GM23338 (cell line): ENCODE measurements around the gene SLC30A7. TPM values are rescaled to one million over a fixed set of nuclear protein-coding genes. Genes with fewer than 3 reads are reported as not detected.

Experiments
- ATAC-seq: fragments of 200-7000 bp; cut with Tn5 transposase; 3 replicates; pipeline ENCODE4 v1.9.1; 2020
- DNase-seq: peaks from one replicate; pipeline ENCODE4 v3.0.0-alpha.2; 2015; ENCODE audit warnings: low spot score
- H2AFZ ChIP-seq: fragments of 200-600 bp; sonication (generic); 2 replicates; pipeline ENCODE4 v1.8.0; 2016; ENCODE audit warnings: antibody characterized with exemption, mild to moderate bottlenecking, moderate library complexity
- H3F3A ChIP-seq: fragments of 200-600 bp; sonication (generic); replicated peaks from 2 replicates; pipeline ENCODE4 v1.8.0; 2017; ENCODE audit warnings: antibody characterized with exemption, mixed run types, low read depth
- H3K27ac ChIP-seq: fragments of 200-600 bp; sonication (generic); 2 replicates; pipeline ENCODE4 v1.6.1; 2016; ENCODE audit warnings: low read depth
- H3K27me3 ChIP-seq: fragments of 200-600 bp; sonication (generic); 2 replicates; pipeline ENCODE4 v1.8.0; 2016; ENCODE audit warnings: mild to moderate bottlenecking, mixed run types, moderate library complexity; ENCODE audit not compliant: insufficient read depth
- H3K36me3 ChIP-seq: fragments of 200-600 bp; sonication (generic); 2 replicates; pipeline ENCODE4 v1.8.0; 2016; ENCODE audit warnings: mild to moderate bottlenecking; ENCODE audit not compliant: insufficient read depth
- H3K4me1 ChIP-seq: fragments of 200-600 bp; sonication (generic); 2 replicates; pipeline ENCODE4 v1.8.0; 2016; ENCODE audit warnings: mild to moderate bottlenecking, moderate library complexity; ENCODE audit not compliant: insufficient read depth
- H3K4me2 ChIP-seq: fragments of 200-600 bp; sonication (generic); 2 replicates; pipeline ENCODE4 v1.7.1; 2017; ENCODE audit warnings: mixed run types
- H3K4me3 ChIP-seq: fragments of 200-600 bp; sonication (generic); 2 replicates; pipeline ENCODE4 v1.6.1; 2016; ENCODE audit warnings: mixed run types
- H3K79me2 ChIP-seq: fragments of 200-600 bp; sonication (generic); replicated peaks from 2 replicates; pipeline ENCODE4 v1.8.0; 2017; ENCODE audit warnings: mild to moderate bottlenecking; ENCODE audit not compliant: insufficient read depth
- H3K9me2 ChIP-seq: fragments of 200-600 bp; sonication (generic); 2 replicates; pipeline ENCODE4 v1.8.0; 2017; ENCODE audit not compliant: insufficient read depth
- H4K20me1 ChIP-seq: fragments of 200-600 bp; sonication (generic); replicated peaks from 2 replicates; pipeline ENCODE4 v1.8.0; 2017; ENCODE audit warnings: mild to moderate bottlenecking; ENCODE audit not compliant: insufficient read depth
- H3K27ac Mint-ChIP-seq: 2 replicates; pipeline ENCODE4 v1.8.0; 2020; ENCODE audit warnings: inconsistent platforms, mild to moderate bottlenecking, moderate library complexity, mixed read lengths
- H3K27me3 Mint-ChIP-seq: 3 replicates; pipeline ENCODE4 v1.8.0; 2022; ENCODE audit warnings: low read depth, mild to moderate bottlenecking, moderate library complexity, mixed read lengths, inconsistent platforms; ENCODE audit not compliant: insufficient read depth, poor library complexity
- H3K36me3 Mint-ChIP-seq: 3 replicates; pipeline ENCODE4 v1.8.0; 2021; ENCODE audit warnings: low read depth, mild to moderate bottlenecking, inconsistent platforms, moderate library complexity, mixed read lengths
- H3K4me1 Mint-ChIP-seq: 3 replicates; pipeline ENCODE4 v1.8.0; 2020; ENCODE audit warnings: mild to moderate bottlenecking, inconsistent platforms, mixed read lengths
- H3K4me3 Mint-ChIP-seq: 3 replicates; pipeline ENCODE4 v1.8.0; 2021; ENCODE audit warnings: moderate library complexity, mild to moderate bottlenecking, inconsistent platforms, mixed read lengths
- H3K9me3 Mint-ChIP-seq: 3 replicates; pipeline ENCODE4 v1.8.0; 2020; ENCODE audit warnings: moderate library complexity, mild to moderate bottlenecking, inconsistent platforms, mixed read lengths
- CREB1 ChIP-seq: fragments of 250-450 bp; sonication (Bioruptor Pico); IDR thresholded peaks from 2 replicates; pipeline ENCODE4 v1.5.0; 2020; ENCODE audit warnings: low read depth, mild to moderate bottlenecking, moderate library complexity
- CTCF ChIP-seq, 2 experiments: fragments of 200-600 bp in 1 of 2; sonication (generic) in 1 of 2; conservative IDR thresholded peaks; 2 replicates each; pipeline versions ENCODE4 v1.5.1 to v1.6.1; 2016 to 2017; ENCODE audit warnings: antibody characterized with exemption in 2 of 2, low read depth in 2 of 2, mild to moderate bottlenecking in 2 of 2, moderate library complexity in 1 of 2
- JUNB ChIP-seq: IDR thresholded peaks from one replicate; pipeline ENCODE4 v1.6.1; 2016; ENCODE audit warnings: antibody characterized with exemption; ENCODE audit not compliant: unreplicated experiment
- REST ChIP-seq: IDR thresholded peaks from one replicate; pipeline ENCODE4 v1.6.1; 2018; ENCODE audit warnings: antibody characterized with exemption; ENCODE audit not compliant: unreplicated experiment
- ZNF114 ChIP-seq: fragments of 250-450 bp; sonication (Bioruptor Pico); IDR thresholded peaks from 2 replicates; pipeline ENCODE4 v1.5.0; 2020; ENCODE audit warnings: mild to moderate bottlenecking, moderate library complexity
- ZNF331 ChIP-seq: fragments of 250-450 bp; sonication (Bioruptor Pico); IDR thresholded peaks from 2 replicates; pipeline ENCODE4 v1.5.0; 2020; ENCODE audit warnings: low read depth, mild to moderate bottlenecking, moderate library complexity
- ZNF462 ChIP-seq: fragments of 250-450 bp; sonication (Bioruptor Pico); IDR thresholded peaks from 2 replicates; pipeline ENCODE4 v1.5.0; 2020; ENCODE audit warnings: mild to moderate bottlenecking, moderate library complexity
- polyA plus RNA-seq: library from polyadenylated mRNA; unstranded; fragments of >200 nt; fragmentation: Nextera tagmentation; extraction: Ambion mirVana; gene quantifications from 2 replicates; pipeline ENCODE4 v1.2.1, GENCODE V29; 2016
- total RNA-seq: library from RNA; depleted of rRNA; stranded (reverse); fragments of >200 nt; shearing (Covaris generic); gene quantifications from 2 replicates; pipeline ENCODE4 v1.2.3, GENCODE V29; 2014

SLC30A7 gene
- total and polyA plus RNA-seq, 2 experiments from 2014 or later = 9.8 to 25.1 TPM

- Histone ChIP-seq H3K4me2 (no peak overlapping the region), H3F3A (no peaks in the 10 kb centered on the region), H3K79me2 (no peaks in the 10 kb centered on the region), H3K27ac (no peak overlapping the region), H3K9me2 (no peaks in the 10 kb centered on the region), H3K27me3 (no peaks in the 10 kb centered on the region), H4K20me1 (no peaks in the 10 kb centered on the region), H3K4me3 (no peak overlapping the region), H3K4me1 (peaks cover 7% of the 10 kb centered on the region), H3K36me3 (0 out of 2 replicates have a peak, but pooled peaks cover 3% of the 10 kb centered on the region), H2AFZ (no peak overlapping the region)
- H3K4me1 Mint-ChIP-seq = peaks cover 7% of the 10 kb centered on the region
- no peaks in the 10 kb centered on the region for H3K9me3 Mint-ChIP-seq
- H3K27ac Mint-ChIP-seq = no peak overlapping the region
- TF ChIP-seq CREB1 (CRISPR knock-in tag) (no peak), REST (no peak), JUNB (no peak), CTCF (conservative IDR thresholded peaks at IDR 0.05; ENCODE audit: low read depth in 2 of 2) (no peak)
- H3K4me3 Mint-ChIP-seq = no peak overlapping the region
- DNase-seq = no peak
- no peak for ATAC-seq
- H3K36me3 Mint-ChIP-seq = peaks cover 25% of the 10 kb centered on the region
- H3K27me3 Mint-ChIP-seq = no peaks in the 10 kb centered on the region
These were observed 81.0 kb downstream of the SLC30A7 start for GRCh38 chr1:100976936-100977335.

- TF ChIP-seq ZNF462 (no peak), ZNF331 (CRISPR knock-in tag) (no peak), ZNF114 (CRISPR knock-in tag) (no peak)
- Histone ChIP-seq H3K27me3 (no peaks in the 10 kb centered on the region), H2AFZ (no peak overlapping the region), H3K4me2 (no peak overlapping the region), H3K79me2 (no peaks in the 10 kb centered on the region), H3K9me2 (no peaks in the 10 kb centered on the region), H4K20me1 (0 out of 2 replicates have a peak, but pooled peaks cover under 1% of the 10 kb centered on the region), H3K4me3 (no peak overlapping the region), H3K4me1 (no peaks in the 10 kb centered on the region; the same call in 1 of the 2 replicates), H3F3A (no peaks in the 10 kb centered on the region), H3K27ac (no peak overlapping the region), H3K36me3 (0 out of 2 replicates have a peak, but pooled peaks cover 3% of the 10 kb centered on the region)
- ATAC-seq = no peak
- H3K27ac Mint-ChIP-seq = no peak overlapping the region
- peaks cover 10% of the 10 kb centered on the region; the same call in 2 of the 3 replicates for H3K4me1 Mint-ChIP-seq
- no peak for DNase-seq
- H3K27me3 Mint-ChIP-seq = no peaks in the 10 kb centered on the region
- H3K9me3 Mint-ChIP-seq = no peaks in the 10 kb centered on the region
- peaks cover 20% of the 10 kb centered on the region for H3K36me3 Mint-ChIP-seq
- no peak overlapping the region for H3K4me3 Mint-ChIP-seq
These were observed 83.7 kb downstream of the SLC30A7 start for GRCh38 chr1:100979631-100980030.
